Effector memory CD8-positive, alpha-beta T cell (primary cell): Measurements from ENCODE around the gene ZNF555.
"Not testable (repeated sequence)": the region's sequence is repeated elsewhere in the genome, so short reads cannot be mapped to it uniquely, and the experiment has no call there.

Source experiments
- ATAC-seq: fragments of 150-1000 bp; cut with Tn5 transposase; replicated peaks from 2 replicates; pipeline ENCODE4 v1.10.0; 2021; ENCODE audit warnings: mild to moderate bottlenecking, moderate library complexity
- DNase-seq, 3 experiments: peaks; one replicate each; pipeline ENCODE4 v3.0.0; 2021
- H3K27ac Mint-ChIP-seq, 2 donors: one replicate each; pipeline ENCODE4 v1.8.0; 2022; ENCODE audit warnings: mild to moderate bottlenecking in 2 of 2, mixed read lengths in 2 of 2, moderate library complexity in 2 of 2
- H3K27me3 Mint-ChIP-seq, 2 donors: one replicate each; pipeline ENCODE4 v1.8.0; 2022; ENCODE audit warnings: mixed read lengths in 2 of 2
- H3K36me3 Mint-ChIP-seq: one replicate; pipeline ENCODE4 v1.8.0; 2022; ENCODE audit warnings: mild to moderate bottlenecking, moderate library complexity, mixed read lengths; ENCODE audit not compliant: insufficient read depth
- H3K4me1 Mint-ChIP-seq, 2 donors: one replicate each; pipeline ENCODE4 v1.8.0; 2022; ENCODE audit warnings: low read depth in 2 of 2, mixed read lengths in 2 of 2
- H3K4me3 Mint-ChIP-seq, 2 donors: one replicate each; pipeline ENCODE4 v1.8.0; 2022; ENCODE audit warnings: mild to moderate bottlenecking in 2 of 2, mixed read lengths in 2 of 2, moderate library complexity in 2 of 2
- H3K9me3 Mint-ChIP-seq, 2 donors: one replicate each; pipeline ENCODE4 v1.8.0; 2022; ENCODE audit warnings: mixed read lengths in 2 of 2
- total RNA-seq, 9 experiments: gene quantifications; one replicate each; lab custom pipeline; 2026; lab: John Stamatoyannopoulos, UW

ZNF555 gene
- 3.4 to 26.0 (median 10.6) reads per million in 9 experiments for total RNA-seq

GRCh38 chr19:2840794-2841791 lies at the start of gene ZNF555:
Gene ZNF555 (plus strand): TSS chr19:2841475. CDS start chr19:2841573, 98 bp downstream.
- Mint-ChIP-seq H3K9me3 (no peaks in the 10 kb centered on the region), H3K4me1 (peaks cover 11 to 12% of the 10 kb centered on the region in 2 donors), H3K27ac (peak within 1 kb of the TSS; percentile 93 to 95), H3K36me3 (peaks cover 9% of the 10 kb centered on the region), H3K4me3 (peak within 1 kb of the TSS; percentile 92 to 94), H3K27me3 (no peaks in the 10 kb centered on the region)
- DNase-seq (peak; percentile 95 to 97 (median 96)), ATAC-seq (peak; percentile 96)

- Mint-ChIP-seq H3K4me1 (peaks cover 10 to 12% of the 10 kb centered on the region in 2 donors), H3K36me3 (peaks cover 9% of the 10 kb centered on the region), H3K9me3 (no peaks in the 10 kb centered on the region), H3K4me3 (no peak overlapping the region), H3K27ac (no peak overlapping the region), H3K27me3 (no peaks in the 10 kb centered on the region)
- DNase-seq: no peak
- no peak for ATAC-seq
These were observed 49.4 kb upstream of the ZNF555 start for GRCh38 chr19:2791876-2792275.

GRCh38 chr19:2792666-2793065 lies 48.6 kb upstream of the ZNF555 start:
- not testable (repeated sequence) for ATAC-seq, H3K27ac Mint-ChIP-seq, H3K4me3 Mint-ChIP-seq

GRCh38 chr19:2793126-2793525 lies 48.1 kb upstream of the ZNF555 start:
- H3K27me3 Mint-ChIP-seq: no peaks in the 10 kb centered on the region
- H3K9me3 Mint-ChIP-seq: no peaks in the 10 kb centered on the region
- H3K4me3 Mint-ChIP-seq: no peak overlapping the region
- H3K4me1 Mint-ChIP-seq: peaks cover 4 to 8% of the 10 kb centered on the region in 2 donors
- DNase-seq (no peak), ATAC-seq (no peak)
- peaks cover 9% of the 10 kb centered on the region for H3K36me3 Mint-ChIP-seq
- no peak overlapping the region for H3K27ac Mint-ChIP-seq

More at GRCh38 chr19:2792666-2793065, 48.6 kb upstream of the ZNF555 start:
- not testable (repeated sequence) for H3K36me3 Mint-ChIP-seq, DNase-seq, H3K4me1 Mint-ChIP-seq, H3K9me3 Mint-ChIP-seq, H3K27me3 Mint-ChIP-seq

GRCh38 chr19:2793577-2793976 lies 47.7 kb upstream of the ZNF555 start:
- Mint-ChIP-seq H3K36me3 (peaks cover 9% of the 10 kb centered on the region), H3K9me3 (no peaks in the 10 kb centered on the region), H3K27me3 (no peaks in the 10 kb centered on the region), H3K4me1 (peaks cover 4 to 8% of the 10 kb centered on the region in 2 donors), H3K4me3 (no peak overlapping the region), H3K27ac (no peak overlapping the region)
- ATAC-seq (no peak), DNase-seq (no peak)

- Mint-ChIP-seq H3K4me1 (peaks cover 0 to 2% of the 10 kb centered on the region in 2 donors), H3K27me3 (no peaks in the 10 kb centered on the region), H3K9me3 (no peaks in the 10 kb centered on the region), H3K36me3 (peaks cover 12% of the 10 kb centered on the region), H3K4me3 (no peak overlapping the region), H3K27ac (no peak overlapping the region)
- no peak for ATAC-seq
- DNase-seq: no peak
These were observed 45.2 kb upstream of the ZNF555 start for GRCh38 chr19:2795827-2796658.

- Mint-ChIP-seq H3K4me3 (no peak overlapping the region), H3K27me3 (no peaks in the 10 kb centered on the region), H3K36me3 (peaks cover 12% of the 10 kb centered on the region), H3K27ac (no peak overlapping the region), H3K4me1 (peaks cover 0 to 2% of the 10 kb centered on the region in 2 donors), H3K9me3 (no peaks in the 10 kb centered on the region)
- no peak for ATAC-seq
- no peak for DNase-seq
These were observed 44.5 kb upstream of the ZNF555 start for GRCh38 chr19:2796659-2797266.

- no peak overlapping the region for H3K4me3 Mint-ChIP-seq
These were observed 44.0 kb upstream of the ZNF555 start for GRCh38 chr19:2797280-2797679.

GRCh38 chr19:2798158-2798685 lies 43.1 kb upstream of the ZNF555 start:
- H3K27ac Mint-ChIP-seq: no peak overlapping the region
- H3K36me3 Mint-ChIP-seq: peaks cover 13% of the 10 kb centered on the region
- H3K27me3 Mint-ChIP-seq: no peaks in the 10 kb centered on the region
- no peaks in the 10 kb centered on the region for H3K4me1 Mint-ChIP-seq
- H3K9me3 Mint-ChIP-seq: no peaks in the 10 kb centered on the region
- no peak for DNase-seq
- no peak for ATAC-seq
- no peak overlapping the region for H3K4me3 Mint-ChIP-seq

More at GRCh38 chr19:2797280-2797679, 44.0 kb upstream of the ZNF555 start:
- H3K27ac Mint-ChIP-seq: no peak overlapping the region
- ATAC-seq (no peak), DNase-seq (no peak)
- H3K27me3 Mint-ChIP-seq: no peaks in the 10 kb centered on the region
- peaks cover 8% of the 10 kb centered on the region for H3K36me3 Mint-ChIP-seq
- H3K9me3 Mint-ChIP-seq: no peaks in the 10 kb centered on the region
- H3K4me1 Mint-ChIP-seq: no peaks in the 10 kb centered on the region

- Mint-ChIP-seq H3K4me1 (peaks cover 0 to 1% of the 10 kb centered on the region in 2 donors), H3K9me3 (no peaks in the 10 kb centered on the region), H3K4me3 (no peak overlapping the region), H3K27ac (no peak overlapping the region), H3K27me3 (no peaks in the 10 kb centered on the region), H3K36me3 (peaks cover 13% of the 10 kb centered on the region)
- no peak for ATAC-seq
- DNase-seq: no peak
These were observed 42.5 kb upstream of the ZNF555 start for GRCh38 chr19:2798733-2799132.

GRCh38 chr19:2799273-2800020 lies 41.8 kb upstream of the ZNF555 start:
- H3K9me3 Mint-ChIP-seq: no peaks in the 10 kb centered on the region
- ATAC-seq: no peak
- no peak for DNase-seq
- peaks cover 10% of the 10 kb centered on the region for H3K36me3 Mint-ChIP-seq
- no peak overlapping the region for H3K4me3 Mint-ChIP-seq
- H3K27ac Mint-ChIP-seq: no peak overlapping the region
- H3K27me3 Mint-ChIP-seq: no peaks in the 10 kb centered on the region
- peaks cover 0 to 4% of the 10 kb centered on the region in 2 donors for H3K4me1 Mint-ChIP-seq

GRCh38 chr19:2800506-2800905 lies 40.8 kb upstream of the ZNF555 start:
- Mint-ChIP-seq H3K4me1 (peaks cover 0 to 4% of the 10 kb centered on the region in 2 donors), H3K27ac (no peak overlapping the region), H3K36me3 (peaks cover 10% of the 10 kb centered on the region), H3K4me3 (no peak overlapping the region), H3K27me3 (no peaks in the 10 kb centered on the region), H3K9me3 (no peaks in the 10 kb centered on the region)
- DNase-seq: no peak
- ATAC-seq: no peak
